WI38 (cell line): ENCODE results near the gene FRMD4B.

Experiments
- H3K4me3 ChIP-seq: 2 replicates; pipeline ENCODE4 v1.5.1; 2011; ENCODE audit warnings: low read depth, mild to moderate bottlenecking, control low read depth, low read length
- TF ChIP-seq, protein P1 (sequence below): IDR thresholded peaks from 2 replicates; pipeline ENCODE4 v1.5.1; 2012; ENCODE audit warnings: low read depth, mild to moderate bottlenecking, control low read depth, low read length

Gene FRMD4B

GRCh38 chr3:69425249-69425648 is 39.4 kb upstream of the FRMD4B start:
- H3K4me3 ChIP-seq = no peak overlapping the region
- TF ChIP-seq, protein P1, sequence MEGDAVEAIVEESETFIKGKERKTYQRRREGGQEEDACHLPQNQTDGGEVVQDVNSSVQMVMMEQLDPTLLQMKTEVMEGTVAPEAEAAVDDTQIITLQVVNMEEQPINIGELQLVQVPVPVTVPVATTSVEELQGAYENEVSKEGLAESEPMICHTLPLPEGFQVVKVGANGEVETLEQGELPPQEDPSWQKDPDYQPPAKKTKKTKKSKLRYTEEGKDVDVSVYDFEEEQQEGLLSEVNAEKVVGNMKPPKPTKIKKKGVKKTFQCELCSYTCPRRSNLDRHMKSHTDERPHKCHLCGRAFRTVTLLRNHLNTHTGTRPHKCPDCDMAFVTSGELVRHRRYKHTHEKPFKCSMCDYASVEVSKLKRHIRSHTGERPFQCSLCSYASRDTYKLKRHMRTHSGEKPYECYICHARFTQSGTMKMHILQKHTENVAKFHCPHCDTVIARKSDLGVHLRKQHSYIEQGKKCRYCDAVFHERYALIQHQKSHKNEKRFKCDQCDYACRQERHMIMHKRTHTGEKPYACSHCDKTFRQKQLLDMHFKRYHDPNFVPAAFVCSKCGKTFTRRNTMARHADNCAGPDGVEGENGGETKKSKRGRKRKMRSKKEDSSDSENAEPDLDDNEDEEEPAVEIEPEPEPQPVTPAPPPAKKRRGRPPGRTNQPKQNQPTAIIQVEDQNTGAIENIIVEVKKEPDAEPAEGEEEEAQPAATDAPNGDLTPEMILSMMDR = no peak

DNA sequence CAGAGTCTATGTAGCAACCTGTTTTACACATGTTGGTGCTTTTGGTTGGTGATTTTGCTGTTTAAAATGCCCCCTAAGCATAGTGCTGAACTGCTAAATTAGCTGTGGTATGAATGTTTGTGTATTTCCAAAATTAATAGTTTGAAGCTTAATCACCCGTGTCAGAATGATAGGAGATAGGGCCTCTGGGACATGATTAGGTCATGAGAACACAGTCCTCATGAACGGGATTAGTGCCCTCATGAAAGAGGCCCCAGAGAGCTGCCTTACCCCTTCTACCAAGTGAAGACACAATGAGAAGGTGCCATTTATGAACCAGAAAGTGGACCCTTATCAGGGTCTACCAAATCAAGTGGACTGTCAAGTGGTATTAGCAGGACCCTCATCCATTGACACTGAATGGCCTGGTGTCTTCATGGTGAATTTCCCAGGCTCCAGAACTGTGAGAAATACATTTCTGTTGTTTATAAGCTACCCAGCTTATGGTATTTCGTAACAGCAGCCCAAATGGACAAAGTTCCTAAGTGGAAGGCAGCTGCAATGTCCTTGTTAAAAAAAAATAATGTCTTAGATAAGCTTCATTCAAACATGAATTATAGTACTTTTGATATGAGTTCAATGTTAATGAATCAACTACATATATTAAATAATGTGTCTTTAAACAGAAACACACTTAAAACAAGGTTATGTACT is 37.7 kb upstream of the FRMD4B start:
- TF ChIP-seq, protein P1 = no peak
- H3K4me3 ChIP-seq = no peak overlapping the region

GRCh38 chr3:69422751-69423150 is 36.9 kb upstream of the FRMD4B start:
- TF ChIP-seq, protein P1 = no peak

GRCh38 chr3:69420781-69421520 is 35.1 kb upstream of the FRMD4B start:
- no peak overlapping the region for H3K4me3 ChIP-seq
- TF ChIP-seq, protein P1 = no peak

More at GRCh38 chr3:69422751-69423150, 36.9 kb upstream of the FRMD4B start:
- H3K4me3 ChIP-seq = no peak overlapping the region

GRCh38 chr3:69419276-69419675 is 33.4 kb upstream of the FRMD4B start:
- TF ChIP-seq, protein P1 = no peak

GRCh38 chr3:69417541-69418078 is 31.7 kb upstream of the FRMD4B start:
- TF ChIP-seq, protein P1 = no peak

More at GRCh38 chr3:69419276-69419675, 33.4 kb upstream of the FRMD4B start:
- no peak overlapping the region for H3K4me3 ChIP-seq

DNA sequence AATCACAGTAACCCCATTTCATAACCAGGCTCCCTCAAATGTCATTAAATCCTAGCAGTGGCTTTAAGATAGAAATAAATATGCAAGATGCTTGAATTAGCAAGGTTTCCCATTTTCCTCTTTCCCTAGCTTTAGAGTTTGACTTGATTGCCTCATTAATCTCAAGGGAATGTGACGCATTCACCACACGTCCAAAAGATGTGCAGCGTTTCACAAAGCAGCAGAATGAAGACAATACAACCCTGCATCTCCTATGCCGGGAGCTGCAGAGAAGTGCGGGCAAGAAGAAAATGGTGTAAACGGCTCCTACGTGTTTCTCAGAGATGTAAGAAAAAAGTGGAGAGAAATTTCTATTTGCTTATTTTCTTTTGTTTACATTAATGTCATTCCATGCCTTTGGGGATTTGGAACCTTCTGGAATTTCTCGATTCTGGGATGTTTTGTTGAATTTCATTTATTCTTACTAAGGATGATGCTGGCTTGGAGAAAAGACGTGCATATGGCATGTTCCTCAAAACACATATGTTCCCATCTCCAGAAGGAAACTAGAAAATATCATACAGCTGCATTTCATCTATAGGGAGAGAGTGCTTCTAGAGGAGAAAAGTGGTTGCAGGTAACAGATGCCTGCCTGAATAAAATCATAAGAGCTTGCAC is 27.8 kb upstream of the FRMD4B start:
- TF ChIP-seq, protein P1 = no peak
- no peak overlapping the region for H3K4me3 ChIP-seq

More at GRCh38 chr3:69417541-69418078, 31.7 kb upstream of the FRMD4B start:
- no peak overlapping the region for H3K4me3 ChIP-seq
